ENCODE measurements around the gene CATSPERB. TPM values are rescaled to one million over a fixed set of nuclear protein-coding genes. Genes with fewer than 3 reads are reported as not detected.
"Not testable (repeated sequence)": the region's sequence is repeated elsewhere in the genome, so short reads cannot be mapped to it uniquely, and the experiment has no call there.

The CATSPERB gene
- total and polyA plus RNA-seq, 3 donors from 2014 or later = 5.0 to 6.4 (median 6.1) TPM

GRCh38 chr14:91548108-91548507, 183.8 kb downstream of the CATSPERB start:
- DNase-seq = no peak
- Histone ChIP-seq H3K9me3 (no peaks in the 10 kb centered on the region), H3K36me3 (ENCODE audit: low read depth, missing control alignments) (no peaks in the 10 kb centered on the region), H3K27me3 (no peaks in the 10 kb centered on the region), H3K4me1 (no peaks in the 10 kb centered on the region), H3K4me3 (no peak overlapping the region), H3K27ac (no peak overlapping the region)
- 85 to 89% methylated on average over 3 of the region's 3 CpGs for WGBS, 2 donors
- TF ChIP-seq POLR2A (IDR thresholded peaks at IDR 0.05) (no peak), CTCF (IDR thresholded peaks at IDR 0.05) (no peak)
- intact Hi-C loops (cut with DNase I; ENCODE audit: low total_unique reads) = no loop called here

DNA sequence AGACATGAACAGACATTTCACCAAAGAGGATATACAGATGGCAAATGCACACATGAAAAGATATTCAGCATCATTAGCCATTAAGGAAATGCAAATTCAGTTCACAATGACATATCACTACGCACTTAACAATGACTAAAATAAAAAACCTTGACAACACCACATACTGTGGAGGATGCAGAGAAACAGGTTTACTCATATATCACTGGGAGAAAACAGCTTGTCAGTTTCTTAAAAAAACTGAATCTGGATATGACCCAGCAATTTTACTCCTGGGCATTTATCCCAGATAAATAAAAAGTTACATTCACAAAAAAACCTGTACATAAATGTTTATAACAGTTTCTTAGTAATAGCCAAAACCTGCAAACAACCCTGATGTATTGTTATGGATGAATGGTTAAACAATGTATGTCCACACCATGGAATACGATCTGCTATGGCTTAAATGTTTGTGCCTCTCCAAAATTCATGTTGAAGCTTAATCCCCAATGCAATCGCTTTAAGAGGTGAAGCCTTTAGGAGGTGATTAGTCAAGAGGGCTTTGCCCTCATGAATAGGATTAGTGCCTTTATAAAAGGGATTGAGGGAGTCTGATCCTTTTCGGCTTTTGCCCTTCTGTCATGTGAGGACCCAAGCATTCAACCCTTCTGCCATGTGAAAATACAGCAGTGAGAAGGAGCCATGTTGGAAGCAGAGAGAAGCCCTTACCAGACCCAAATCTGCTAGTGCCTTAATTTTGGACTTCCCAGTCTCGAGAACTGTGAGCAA, 185.8 kb downstream of the CATSPERB start:
- H3K27me3 ChIP-seq = no peaks in the 10 kb centered on the region
- DNase-seq = no peak
- H3K4me1 ChIP-seq = no peaks in the 10 kb centered on the region
- H3K27ac ChIP-seq = no peak overlapping the region
- TF ChIP-seq CTCF (IDR thresholded peaks at IDR 0.05) (no peak), POLR2A (IDR thresholded peaks at IDR 0.05) (no peak)
- WGBS, 2 donors = 86 to 90% methylated on average over 5 of the region's 5 CpGs
- no peaks in the 10 kb centered on the region for H3K9me3 ChIP-seq
- no peaks in the 10 kb centered on the region for H3K36me3 ChIP-seq (ENCODE audit: low read depth, missing control alignments)
- intact Hi-C loops (cut with DNase I; ENCODE audit: low total_unique reads) = no loop called here
- no peak overlapping the region for H3K4me3 ChIP-seq

DNA sequence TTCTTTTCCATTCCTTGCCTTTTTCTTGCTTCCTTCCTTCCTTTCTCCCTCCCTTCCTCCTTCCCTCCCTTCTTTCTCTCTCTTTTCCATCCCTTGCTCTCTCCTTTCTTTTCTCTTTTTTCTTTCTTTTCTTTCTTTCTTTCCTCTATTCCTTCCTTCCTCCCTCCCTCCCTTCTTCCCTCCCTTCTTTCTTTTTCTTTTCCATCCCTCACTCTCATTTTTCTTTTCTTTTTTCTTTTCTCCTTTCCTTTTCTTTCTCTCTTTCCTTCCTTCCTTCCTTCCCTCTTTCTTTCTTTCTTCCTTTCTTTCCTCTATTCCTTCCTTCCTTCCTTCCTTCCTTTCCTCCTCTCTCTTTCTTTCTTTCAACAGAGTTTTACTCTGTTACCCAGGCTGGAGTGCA, 186.7 kb downstream of the CATSPERB start:
- H3K9me3 ChIP-seq = no peaks in the 10 kb centered on the region
- no peak overlapping the region for H3K4me3 ChIP-seq
- TF ChIP-seq POLR2A (IDR thresholded peaks at IDR 0.05) (no peak), CTCF (IDR thresholded peaks at IDR 0.05) (no peak)
- H3K27me3 ChIP-seq = no peaks in the 10 kb centered on the region
- no peak overlapping the region for H3K27ac ChIP-seq
- H3K4me1 ChIP-seq = no peaks in the 10 kb centered on the region
- DNase-seq = no peak
- H3K36me3 ChIP-seq (ENCODE audit: low read depth, missing control alignments) = no peaks in the 10 kb centered on the region
- intact Hi-C loops (cut with DNase I; ENCODE audit: low total_unique reads) = no loop called here

DNA sequence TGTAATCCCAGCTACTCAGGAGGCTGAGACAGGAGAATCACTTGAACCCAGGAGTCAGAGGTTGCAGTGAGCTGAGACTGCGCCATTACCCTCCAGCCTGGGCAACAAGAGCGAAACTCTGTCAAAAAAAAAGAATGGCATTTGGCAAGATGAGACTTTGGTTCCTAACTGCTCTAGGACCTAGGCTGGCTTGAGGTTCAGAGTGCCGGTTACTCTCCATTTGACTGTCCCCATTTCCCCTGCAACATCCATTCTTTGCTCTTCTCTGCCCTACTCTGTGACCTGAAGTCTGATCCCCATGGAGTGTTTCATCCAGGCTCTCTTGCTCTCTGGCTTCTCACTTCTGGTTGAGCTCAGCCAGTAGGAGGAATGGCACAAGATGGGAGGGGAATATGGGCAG, 195.6 kb downstream of the CATSPERB start:
- WGBS, 2 donors = 95 to 96% methylated on average over 3 of the region's 3 CpGs
- TF ChIP-seq CTCF (IDR thresholded peaks at IDR 0.05) = no peak
- TF ChIP-seq POLR2A (IDR thresholded peaks at IDR 0.05) = no peak
- Histone ChIP-seq H3K9me3 (no peaks in the 10 kb centered on the region), H3K4me1 (no peaks in the 10 kb centered on the region), H3K27me3 (no peaks in the 10 kb centered on the region), H3K27ac (no peak overlapping the region), H3K36me3 (ENCODE audit: low read depth, missing control alignments) (no peaks in the 10 kb centered on the region), H3K4me3 (no peak overlapping the region)
- intact Hi-C loops (cut with DNase I; ENCODE audit: low total_unique reads) = no loop called here
- DNase-seq = no peak

DNA sequence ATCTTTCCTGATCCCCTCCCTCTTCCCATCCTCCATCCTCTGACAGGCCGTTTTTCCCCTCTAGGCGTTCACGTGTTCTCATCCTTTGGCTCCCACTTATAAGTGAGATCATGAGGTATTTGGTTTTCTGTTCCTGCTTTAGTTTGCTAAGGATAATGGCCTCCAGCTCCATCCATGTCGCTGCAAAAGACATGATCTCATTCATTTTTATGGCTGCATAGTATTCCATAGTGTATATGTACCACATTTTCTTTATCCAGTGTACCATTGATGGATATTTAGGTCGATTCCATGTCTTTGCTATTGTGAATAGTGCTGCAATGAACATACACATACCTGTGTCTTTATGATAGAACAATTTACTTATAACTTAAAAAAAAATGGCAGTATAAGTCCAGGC, 197.8 kb downstream of the CATSPERB start:
- DNase-seq; H3K9me3 ChIP-seq; H3K27me3 ChIP-seq; H3K4me3 ChIP-seq; intact Hi-C loops (cut with DNase I; ENCODE audit: low total_unique reads); H3K27ac ChIP-seq; H3K36me3 ChIP-seq (ENCODE audit: low read depth, missing control alignments); H3K4me1 ChIP-seq: not testable (repeated sequence)
- WGBS, 2 donors = 83 to 86% methylated on average over 5 of the region's 5 CpGs
